B cell (primary cell): ENCODE measurements around the gene EPHA2. TPM values are rescaled to one million over a fixed set of nuclear protein-coding genes. Genes with fewer than 3 reads are reported as not detected.
A peak's percentile ranks its signal among the peaks of the same experiment; 100 is the strongest.

Experiments
- ATAC-seq: fragments of 200-7000 bp; cut with Tn5 transposase; one replicate; pipeline ENCODE4 v1.10.0; 2021; ENCODE audit warnings: low read depth, mild to moderate bottlenecking, moderate number of reproducible peaks, moderate library complexity
- CTCF ChIA-PET: fragments of 350-600 bp; sonication (Branson Sonifier 250); formaldehyde crosslinking; loops from one replicate; lab custom pipeline; 2021; ENCODE audit warnings: antibody characterized with exemption, inconsistent platforms; lab: Charles Lee
- POLR2A ChIA-PET: fragments of 350-600 bp; sonication (Branson Sonifier 250); formaldehyde crosslinking; loops from one replicate; lab custom pipeline; 2021; ENCODE audit warnings: antibody characterized with exemption; lab: Charles Lee
- DNase-seq: peaks from one replicate; pipeline ENCODE4 v3.0.0; 2013
- H2AFZ ChIP-seq: 2 replicates; pipeline ENCODE4 v1.6.1; 2012; ENCODE audit warnings: mild to moderate bottlenecking, low read depth, low read length; ENCODE audit not compliant: insufficient read depth, poor library complexity, severe bottlenecking
- H3K27ac ChIP-seq, 2 donors: 1 replicate in 1 of 2; 2 replicates in 1 of 2; pipeline ENCODE4 v1.5.1; 2012 to 2013; ENCODE audit warnings: low read length in 2 of 2, mild to moderate bottlenecking in 2 of 2, moderate library complexity in 1 of 2
- H3K27me3 ChIP-seq, 4 experiments: fragments of 200-600 bp in 1 of 4; sonication (generic) in 1 of 4; replicated peaks in 1 of 4; 1 replicate in 2 of 4; 2 replicates in 2 of 4; pipeline versions ENCODE4 v1.6.1 to v1.7.0; 2013 to 2016; ENCODE audit warnings: low read length in 3 of 4, mild to moderate bottlenecking in 2 of 4, mixed read lengths in 1 of 4, moderate library complexity in 1 of 4; ENCODE audit not compliant: insufficient read depth in 4 of 4, control insufficient read depth in 3 of 4; ENCODE audit errors: control extremely low read depth in 1 of 4
- H3K36me3 ChIP-seq, 2 experiments: replicated peaks in 1 of 2; 1 replicate in 1 of 2; 2 replicates in 1 of 2; pipeline versions ENCODE4 v1.6.1 to v1.7.1; 2013; ENCODE audit warnings: low read length in 1 of 2; ENCODE audit not compliant: insufficient read depth in 2 of 2, control insufficient read depth in 1 of 2; ENCODE audit errors: control extremely low read depth in 1 of 2, extremely low read depth in 1 of 2
- H3K4me1 ChIP-seq, 2 donors: fragments of 200-600 bp in 1 of 2; sonication (generic) in 1 of 2; 1 replicate in 1 of 2; 2 replicates in 1 of 2; pipeline versions ENCODE4 v1.5.1 to v1.6.1; 2013 to 2017; ENCODE audit warnings: low read length in 2 of 2; ENCODE audit not compliant: control insufficient read depth in 2 of 2, insufficient read depth in 2 of 2
- H3K4me2 ChIP-seq: replicated peaks from 2 replicates; pipeline ENCODE3; 2012; ENCODE audit warnings: mild to moderate bottlenecking, low read depth, low read length; ENCODE audit not compliant: poor library complexity, severe bottlenecking
- H3K4me3 ChIP-seq, 5 experiments: fragments of 200-600 bp in 1 of 5; sonication (generic) in 1 of 5; 1 replicate in 3 of 5; 2 replicates in 2 of 5; pipeline versions ENCODE4 v1.5.1 to v1.7.0; 2011 to 2016; ENCODE audit warnings: low read length in 4 of 5, mild to moderate bottlenecking in 4 of 5, low read depth in 2 of 5, control low read depth in 1 of 5, moderate library complexity in 1 of 5; ENCODE audit not compliant: insufficient read depth in 1 of 5; ENCODE audit errors: control extremely low read depth in 1 of 5, extremely low read depth in 1 of 5
- H3K79me2 ChIP-seq: fragments of 200-600 bp; sonication (generic); one replicate; pipeline ENCODE4 v1.6.0; 2016; ENCODE audit warnings: low read length; ENCODE audit not compliant: control insufficient read depth, insufficient read depth
- H3K9ac ChIP-seq: fragments of 200-600 bp; sonication (generic); 2 replicates; pipeline ENCODE4 v1.6.1; 2017; ENCODE audit warnings: mild to moderate bottlenecking, low read length, moderate library complexity
- H3K9me3 ChIP-seq, 3 donors: one replicate each; pipeline versions ENCODE4 v1.6.1 to v1.7.1; 2013; ENCODE audit warnings: low read length in 2 of 3; ENCODE audit not compliant: control insufficient read depth in 2 of 3, insufficient read depth in 1 of 3; ENCODE audit errors: control extremely low read depth in 1 of 3
- H4K20me1 ChIP-seq: 2 replicates; pipeline ENCODE4 v1.6.0; 2012; ENCODE audit warnings: mild to moderate bottlenecking, low read length; ENCODE audit not compliant: insufficient read depth, control insufficient read depth, poor library complexity, severe bottlenecking
- H3K27ac Mint-ChIP-seq: one replicate; pipeline ENCODE4 v1.8.0; 2021; ENCODE audit warnings: mixed read lengths
- H3K27me3 Mint-ChIP-seq: one replicate; pipeline ENCODE4 v1.8.0; 2021; ENCODE audit warnings: mixed read lengths
- H3K4me1 Mint-ChIP-seq: one replicate; pipeline ENCODE4 v1.8.0; 2021; ENCODE audit warnings: mixed read lengths
- H3K4me3 Mint-ChIP-seq: one replicate; pipeline ENCODE4 v1.8.0; 2021; ENCODE audit warnings: mixed read lengths
- H3K9me3 Mint-ChIP-seq: one replicate; pipeline ENCODE4 v1.8.0; 2022; ENCODE audit warnings: mixed read lengths; ENCODE audit not compliant: insufficient read depth
- EZH2 ChIP-seq: IDR thresholded peaks from 2 replicates; pipeline ENCODE4 v1.6.1; 2012; ENCODE audit warnings: borderline replicate concordance, low read depth, mild to moderate bottlenecking, moderate library complexity, low read length; ENCODE audit not compliant: insufficient read depth, poor library complexity, severe bottlenecking
- WGBS: methylation state at CpG from one replicate; pipeline ENCODE4 v1.1.5; 2013; ENCODE audit warnings: missing lambda C conversion rate; ENCODE audit not compliant: insufficient coverage; 5-methylcytosine and 5-hydroxymethylcytosine counted together
- intact Hi-C: fragments of 100-400 bp; cut with micrococcal nuclease; formaldehyde crosslinking; loops from one replicate; pipeline ENCODE4 v1.10.0; 2022
- polyA plus RNA-seq: library from polyadenylated mRNA; depleted of rRNA; stranded (reverse); fragments of >200 nt; gene quantifications from 2 replicates; pipeline ENCODE4 v1.2.3, GENCODE V29; 2012
- total RNA-seq, 2 donors: library from RNA; stranded (reverse); fragments of 120-200 nt in 1 of 2; gene quantifications; 1 replicate in 1 of 2; 2 replicates in 1 of 2; pipeline versions ENCODE4 v1.2.3 to v1.2.4, GENCODE V29; 2013 to 2022
- TF ChIP-seq, protein P1 (sequence below): fragments of 200-600 bp; IDR thresholded peaks from one replicate; pipeline ENCODE4 v1.8.0; 2022; ENCODE audit warnings: antibody characterized with exemption, mild to moderate bottlenecking

EPHA2 gene
- total and polyA plus RNA-seq, 2 donors (not counting 1 experiment from before 2014, with no cell fraction given) = 0.12 TPM; not detected in 1

GRCh38 chr1:16165548-16165947 is 9.7 kb upstream of the EPHA2 start:
- no peak for ATAC-seq
- Histone ChIP-seq H3K27ac (no peak overlapping the region), H3K79me2 (no peaks in the 10 kb centered on the region), H3K9me3 (peaks cover 0 to 2% (median 0%) of the 10 kb centered on the region in 3 donors), H2AFZ (no peak overlapping the region), H3K4me3 (no peak overlapping the region), H3K4me2 (no peak overlapping the region), H3K4me1 (peaks cover 26 to 37% of the 10 kb centered on the region in 2 donors), H3K27me3 (peaks cover 0 to 10% (median 3%) of the 10 kb centered on the region in 4 experiments), H3K36me3 (no peaks in the 10 kb centered on the region), H4K20me1 (no peaks in the 10 kb centered on the region), H3K9ac (no peak overlapping the region)
- TF ChIP-seq, protein P1, sequence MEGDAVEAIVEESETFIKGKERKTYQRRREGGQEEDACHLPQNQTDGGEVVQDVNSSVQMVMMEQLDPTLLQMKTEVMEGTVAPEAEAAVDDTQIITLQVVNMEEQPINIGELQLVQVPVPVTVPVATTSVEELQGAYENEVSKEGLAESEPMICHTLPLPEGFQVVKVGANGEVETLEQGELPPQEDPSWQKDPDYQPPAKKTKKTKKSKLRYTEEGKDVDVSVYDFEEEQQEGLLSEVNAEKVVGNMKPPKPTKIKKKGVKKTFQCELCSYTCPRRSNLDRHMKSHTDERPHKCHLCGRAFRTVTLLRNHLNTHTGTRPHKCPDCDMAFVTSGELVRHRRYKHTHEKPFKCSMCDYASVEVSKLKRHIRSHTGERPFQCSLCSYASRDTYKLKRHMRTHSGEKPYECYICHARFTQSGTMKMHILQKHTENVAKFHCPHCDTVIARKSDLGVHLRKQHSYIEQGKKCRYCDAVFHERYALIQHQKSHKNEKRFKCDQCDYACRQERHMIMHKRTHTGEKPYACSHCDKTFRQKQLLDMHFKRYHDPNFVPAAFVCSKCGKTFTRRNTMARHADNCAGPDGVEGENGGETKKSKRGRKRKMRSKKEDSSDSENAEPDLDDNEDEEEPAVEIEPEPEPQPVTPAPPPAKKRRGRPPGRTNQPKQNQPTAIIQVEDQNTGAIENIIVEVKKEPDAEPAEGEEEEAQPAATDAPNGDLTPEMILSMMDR = no peak
- TF ChIP-seq EZH2 = no peak
- ChIA-PET CTCF (interaction anchor here (0.8 to 1.9 kb wide), 2 partner anchors 87 to 197 kb away, joined by 5 read pairs; no protein-coding TSS in a partner anchor), POLR2A (interaction anchor here (0.6 kb wide), 1 partner anchor 15 kb away, joined by 3 read pairs; no protein-coding TSS in a partner anchor)
- H3K27me3 Mint-ChIP-seq = peaks cover 3% of the 10 kb centered on the region
- no peaks in the 10 kb centered on the region for H3K9me3 Mint-ChIP-seq
- intact Hi-C loops = no loop called here
- H3K27ac Mint-ChIP-seq = no peak overlapping the region
- H3K4me1 Mint-ChIP-seq = peaks cover 29% of the 10 kb centered on the region
- H3K4me3 Mint-ChIP-seq = peak overlapping the region; percentile 46
- WGBS = 78% methylated on average over 6 of the region's 7 CpGs
- DNase-seq = peak; percentile 31

- Mint-ChIP-seq H3K4me3 (no peak overlapping the region), H3K27me3 (peaks cover 3% of the 10 kb centered on the region), H3K4me1 (peaks cover 27% of the 10 kb centered on the region), H3K27ac (no peak overlapping the region), H3K9me3 (no peaks in the 10 kb centered on the region)
- no peak for DNase-seq
- no peak for ATAC-seq
- H3K27me3 ChIP-seq = peaks cover 0 to 5% (median 1%) of the 10 kb centered on the region in 4 experiments
- H3K36me3 ChIP-seq = no peaks in the 10 kb centered on the region
- intact Hi-C loops = no loop called here
- POLR2A ChIA-PET = interaction anchor here (0.6 kb wide), 1 partner anchor 14 kb away, joined by 3 read pairs; no protein-coding TSS in a partner anchor
- peaks cover 26 to 36% of the 10 kb centered on the region in 2 donors for H3K4me1 ChIP-seq
- H2AFZ ChIP-seq = no peak overlapping the region
- no peaks in the 10 kb centered on the region for H4K20me1 ChIP-seq
- peaks cover 0 to 2% (median 0%) of the 10 kb centered on the region in 3 donors for H3K9me3 ChIP-seq
- no peak overlapping the region for H3K4me3 ChIP-seq
- H3K9ac ChIP-seq = no peak overlapping the region
- H3K27ac ChIP-seq = no peak overlapping the region
- no peak for TF ChIP-seq EZH2
- TF ChIP-seq, protein P1 = no peak
- WGBS = 54% methylated on average over 4 of the region's 5 CpGs
- CTCF ChIA-PET = interaction anchor here (1.0 to 1.9 kb wide), 2 partner anchors 83 to 86 kb away, joined by 4 to 5 read pairs; no protein-coding TSS in a partner anchor
- H3K79me2 ChIP-seq = no peaks in the 10 kb centered on the region
- H3K4me2 ChIP-seq = no peak overlapping the region
Observed at GRCh38 chr1:16165073-16165364, 9.2 kb upstream of the EPHA2 start.
